ENCODE results near the gene CDCA3. TPM values are rescaled to one million over a fixed set of nuclear protein-coding genes. Genes with fewer than 3 reads are reported as not detected.

Gene CDCA3
- total and polyA plus RNA-seq, 2 of the 13 experiments (the other 11 are each of a cell fraction or from before 2014, with no cell fraction given) = 32.7 to 56.5 TPM

- TF ChIP-seq, protein P1, sequence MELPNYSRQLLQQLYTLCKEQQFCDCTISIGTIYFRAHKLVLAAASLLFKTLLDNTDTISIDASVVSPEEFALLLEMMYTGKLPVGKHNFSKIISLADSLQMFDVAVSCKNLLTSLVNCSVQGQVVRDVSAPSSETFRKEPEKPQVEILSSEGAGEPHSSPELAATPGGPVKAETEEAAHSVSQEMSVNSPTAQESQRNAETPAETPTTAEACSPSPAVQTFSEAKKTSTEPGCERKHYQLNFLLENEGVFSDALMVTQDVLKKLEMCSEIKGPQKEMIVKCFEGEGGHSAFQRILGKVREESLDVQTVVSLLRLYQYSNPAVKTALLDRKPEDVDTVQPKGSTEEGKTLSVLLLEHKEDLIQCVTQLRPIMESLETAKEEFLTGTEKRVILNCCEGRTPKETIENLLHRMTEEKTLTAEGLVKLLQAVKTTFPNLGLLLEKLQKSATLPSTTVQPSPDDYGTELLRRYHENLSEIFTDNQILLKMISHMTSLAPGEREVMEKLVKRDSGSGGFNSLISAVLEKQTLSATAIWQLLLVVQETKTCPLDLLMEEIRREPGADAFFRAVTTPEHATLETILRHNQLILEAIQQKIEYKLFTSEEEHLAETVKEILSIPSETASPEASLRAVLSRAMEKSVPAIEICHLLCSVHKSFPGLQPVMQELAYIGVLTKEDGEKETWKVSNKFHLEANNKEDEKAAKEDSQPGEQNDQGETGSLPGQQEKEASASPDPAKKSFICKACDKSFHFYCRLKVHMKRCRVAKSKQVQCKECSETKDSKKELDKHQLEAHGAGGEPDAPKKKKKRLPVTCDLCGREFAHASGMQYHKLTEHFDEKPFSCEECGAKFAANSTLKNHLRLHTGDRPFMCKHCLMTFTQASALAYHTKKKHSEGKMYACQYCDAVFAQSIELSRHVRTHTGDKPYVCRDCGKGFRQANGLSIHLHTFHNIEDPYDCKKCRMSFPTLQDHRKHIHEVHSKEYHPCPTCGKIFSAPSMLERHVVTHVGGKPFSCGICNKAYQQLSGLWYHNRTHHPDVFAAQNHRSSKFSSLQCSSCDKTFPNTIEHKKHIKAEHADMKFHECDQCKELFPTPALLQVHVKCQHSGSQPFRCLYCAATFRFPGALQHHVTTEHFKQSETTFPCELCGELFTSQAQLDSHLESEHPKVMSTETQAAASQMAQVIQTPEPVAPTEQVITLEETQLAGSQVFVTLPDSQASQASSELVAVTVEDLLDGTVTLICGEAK (IDR thresholded peaks at IDR 0.05) = no peak
- TF ChIP-seq, protein P1 (CRISPR knock-in tag; IDR thresholded peaks at IDR 0.05) = peak; percentile 60
- TF ChIP-seq ZNF839 (CRISPR knock-in tag; IDR thresholded peaks at IDR 0.05; ENCODE audit: borderline replicate concordance) = no peak
- TF ChIP-seq ZNF20 (CRISPR knock-in tag; IDR thresholded peaks at IDR 0.05) = no peak
- peak; percentile 42 for TF ChIP-seq HNRNPK (IDR thresholded peaks at IDR 0.05; ENCODE audit: low read depth, low read length, poor library complexity, severe bottlenecking)
- no peak; the same call in 1 of the 2 replicates for TF ChIP-seq TBX2 (CRISPR knock-in tag; IDR thresholded peaks at IDR 0.05; ENCODE audit: borderline replicate concordance)
- TF ChIP-seq CBFB (CRISPR knock-in tag; IDR thresholded peaks at IDR 0.05) = no peak
- TF ChIP-seq DMAP1 (CRISPR knock-in tag; IDR thresholded peaks at IDR 0.05) = peak; percentile 61; the same call in 1 of the 2 replicates
- no peak for TF ChIP-seq BHLHE40 (IDR thresholded peaks at IDR 0.05; ENCODE audit: low read length)
- no peak for TF ChIP-seq CREM (IDR thresholded peaks at IDR 0.05)
- no peak for TF ChIP-seq CREM (CRISPR knock-in tag; IDR thresholded peaks at IDR 0.05)
- TF ChIP-seq MBD4 (IDR thresholded peaks at IDR 0.05; ENCODE audit: borderline replicate concordance, low read length) = no peak
- no peak for TF ChIP-seq ZNF646 (CRISPR knock-in tag; IDR thresholded peaks at IDR 0.05)
These were observed 16.5 kb upstream of the CDCA3 start, which contains the start of gene TPI1 (continued) for GRCh38 chr12:6867413-6868210.

Data from HepG2 (cell line).